Erythroblast (primary cell): ENCODE results near the gene CHN2.
A peak's percentile ranks its signal among the peaks of the same experiment; 100 is the strongest.

Experiments used
- DNase-seq, 2 experiments: peaks; one replicate each; lab custom pipeline; 2025; lab: John Stamatoyannopoulos, UW
- GATA1 ChIP-seq: IDR thresholded peaks from 2 replicates; pipeline ENCODE4 v1.6.1; 2011; ENCODE audit warnings: low read depth, mild to moderate bottlenecking, control low read depth, low read length, moderate library complexity
- POLR2A ChIP-seq: IDR thresholded peaks from 2 replicates; pipeline ENCODE4 v1.6.1; 2011; ENCODE audit warnings: mild to moderate bottlenecking, low read length

CHN2 gene

GRCh38 chr7:29463504-29464158, 269.1 kb downstream of the CHN2 start:
- no peak for DNase-seq

GRCh38 chr7:29464753-29465152, 270.2 kb downstream of the CHN2 start:
- TF ChIP-seq GATA1 (no peak), POLR2A (no peak)
- DNase-seq, result no peak

More at GRCh38 chr7:29463504-29464158, 269.1 kb downstream of the CHN2 start:
- TF ChIP-seq POLR2A, result no peak
- no peak for TF ChIP-seq GATA1

GRCh38 chr7:29467193-29467926, 272.8 kb downstream of the CHN2 start:
- no peak for DNase-seq
- TF ChIP-seq GATA1, result no peak
- no peak for TF ChIP-seq POLR2A

GRCh38 chr7:29468196-29468595, 273.6 kb downstream of the CHN2 start:
- DNase-seq, result no peak
- TF ChIP-seq POLR2A (no peak), GATA1 (no peak)

GRCh38 chr7:29469281-29469680, 274.7 kb downstream of the CHN2 start:
- no peak for DNase-seq
- TF ChIP-seq GATA1, result no peak

GRCh38 chr7:29469976-29470557, 275.5 kb downstream of the CHN2 start:
- no peak for DNase-seq
- TF ChIP-seq POLR2A (no peak), GATA1 (no peak)

GRCh38 chr7:29471444-29472138, 277.0 kb downstream of the CHN2 start:
- no peak for DNase-seq
- TF ChIP-seq GATA1, result no peak
- TF ChIP-seq POLR2A, result no peak

GRCh38 chr7:29476916-29477315, 282.3 kb downstream of the CHN2 start:
- TF ChIP-seq GATA1 (no peak), POLR2A (no peak)
- DNase-seq, result no peak

GRCh38 chr7:29478226-29478625, 283.7 kb downstream of the CHN2 start:
- TF ChIP-seq POLR2A (no peak), GATA1 (no peak)
- peak in 1 of 2 experiments; percentile 4 for DNase-seq

- DNase-seq, result no peak
- TF ChIP-seq POLR2A (no peak), GATA1 (no peak)
Observed at GRCh38 chr7:29478687-29479240, 284.2 kb downstream of the CHN2 start.

GRCh38 chr7:29479301-29480200, 285.0 kb downstream of the CHN2 start:
- DNase-seq, result no peak
- no peak for TF ChIP-seq POLR2A
- no peak for TF ChIP-seq GATA1

- TF ChIP-seq GATA1, result no peak
- no peak for TF ChIP-seq POLR2A
- DNase-seq, result no peak
Observed at GRCh38 chr7:29480451-29480850, 285.9 kb downstream of the CHN2 start.

- no peak for DNase-seq
- TF ChIP-seq POLR2A (no peak), GATA1 (no peak)
Observed at GRCh38 chr7:29480934-29481651, 286.5 kb downstream of the CHN2 start.
